ENCODE results near the gene KLHL29. TPM values are rescaled to one million over a fixed set of nuclear protein-coding genes. Genes with fewer than 3 reads are reported as not detected.

KLHL29 gene
- polyA plus RNA-seq, 3 donors, result 0.03 TPM; not detected in 2

DNA sequence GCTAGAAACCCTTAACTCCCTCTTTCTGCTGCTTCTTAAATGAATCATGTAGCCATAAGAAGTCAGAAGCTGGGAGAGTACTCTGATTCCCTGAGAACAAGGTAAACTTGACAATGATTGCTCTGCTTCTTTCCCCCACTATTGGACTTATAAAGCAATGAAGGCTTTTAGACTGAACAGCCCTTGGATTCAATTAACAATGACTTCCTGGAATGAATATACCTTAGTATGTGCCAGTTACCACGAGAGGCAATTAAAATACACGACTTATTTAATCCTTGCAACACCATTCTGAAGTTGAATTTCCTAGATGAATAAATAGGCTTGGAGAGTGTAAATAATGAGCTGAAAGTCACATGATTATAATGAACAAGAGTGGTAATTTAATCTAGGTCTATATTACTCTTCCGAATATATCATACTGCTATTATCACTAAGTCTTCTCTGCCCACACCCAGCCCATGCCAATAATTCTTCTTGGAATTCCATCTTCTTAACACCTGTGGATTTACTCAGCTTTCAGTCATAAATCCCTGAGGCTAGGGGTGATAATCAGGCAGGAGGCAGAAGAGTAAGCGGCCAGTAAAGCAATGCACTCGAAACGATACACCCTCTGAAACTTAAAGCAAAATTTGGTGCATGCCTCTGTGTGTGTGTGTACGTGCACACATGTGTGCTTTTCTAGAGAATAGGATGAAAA is 371.8 kb downstream of the KLHL29 start:
- H3K9me3 ChIP-seq (replicated peaks in 1 of 2; ENCODE audit: control insufficient read depth in 1 of 2, insufficient read depth in 1 of 2, low read length in 2 of 2), result no peaks in the 10 kb centered on the region
- no peaks in the 10 kb centered on the region for H3K79me2 ChIP-seq (ENCODE audit: insufficient read depth, low read length)
- no peak overlapping the region for H2AFZ ChIP-seq (ENCODE audit: insufficient read depth, low read depth, low read length, poor library complexity, severe bottlenecking)
- H3K4me3 Mint-ChIP-seq, result no peak overlapping the region
- H3K9ac ChIP-seq (ENCODE audit: insufficient read depth, low read length, poor library complexity, severe bottlenecking), result no peak overlapping the region
- peaks cover 10% of the 10 kb centered on the region for H3K4me1 Mint-ChIP-seq
- H3K4me3 ChIP-seq (replicated peaks in 1 of 3; ENCODE audit: low read depth in 2 of 3, low read length in 3 of 3), result no peak overlapping the region
- H3K27ac ChIP-seq (ENCODE audit: low read depth in 1 of 2, low read length in 2 of 2), result no peak overlapping the region
- H4K20me1 ChIP-seq (ENCODE audit: insufficient read depth, low read length), result peaks cover 8% of the 10 kb centered on the region
- peaks cover 63 to 78% of the 10 kb centered on the region in 2 donors for H3K36me3 Mint-ChIP-seq
- no CpG with 5 or more reads among the region's 7 CpGs for WGBS (ENCODE audit: insufficient coverage)
- TF ChIP-seq, protein P1, sequence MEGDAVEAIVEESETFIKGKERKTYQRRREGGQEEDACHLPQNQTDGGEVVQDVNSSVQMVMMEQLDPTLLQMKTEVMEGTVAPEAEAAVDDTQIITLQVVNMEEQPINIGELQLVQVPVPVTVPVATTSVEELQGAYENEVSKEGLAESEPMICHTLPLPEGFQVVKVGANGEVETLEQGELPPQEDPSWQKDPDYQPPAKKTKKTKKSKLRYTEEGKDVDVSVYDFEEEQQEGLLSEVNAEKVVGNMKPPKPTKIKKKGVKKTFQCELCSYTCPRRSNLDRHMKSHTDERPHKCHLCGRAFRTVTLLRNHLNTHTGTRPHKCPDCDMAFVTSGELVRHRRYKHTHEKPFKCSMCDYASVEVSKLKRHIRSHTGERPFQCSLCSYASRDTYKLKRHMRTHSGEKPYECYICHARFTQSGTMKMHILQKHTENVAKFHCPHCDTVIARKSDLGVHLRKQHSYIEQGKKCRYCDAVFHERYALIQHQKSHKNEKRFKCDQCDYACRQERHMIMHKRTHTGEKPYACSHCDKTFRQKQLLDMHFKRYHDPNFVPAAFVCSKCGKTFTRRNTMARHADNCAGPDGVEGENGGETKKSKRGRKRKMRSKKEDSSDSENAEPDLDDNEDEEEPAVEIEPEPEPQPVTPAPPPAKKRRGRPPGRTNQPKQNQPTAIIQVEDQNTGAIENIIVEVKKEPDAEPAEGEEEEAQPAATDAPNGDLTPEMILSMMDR (IDR thresholded peaks at IDR 0.05), result no peak
- H3K27me3 Mint-ChIP-seq (ENCODE audit: low read depth in 3 of 3), result no peaks in the 10 kb centered on the region
- no peaks in the 10 kb centered on the region for H3K27me3 ChIP-seq (ENCODE audit: control insufficient read depth in 2 of 2, insufficient read depth in 2 of 2, low read length in 2 of 2)
- H3K4me2 ChIP-seq (replicated peaks; ENCODE audit: extremely low read depth, low read length, poor library complexity, severe bottlenecking), result no peak overlapping the region
- DNase-seq, result no peak
- no peaks in the 10 kb centered on the region for H3K9me3 Mint-ChIP-seq
- intact Hi-C loops (cut with micrococcal nuclease), result no loop called here
- H3K4me1 ChIP-seq (ENCODE audit: control insufficient read depth in 1 of 2, insufficient read depth in 2 of 2, low read length in 2 of 2), result peaks cover 3 to 6% of the 10 kb centered on the region in 2 donors
- peaks cover 54 to 91% of the 10 kb centered on the region in 2 donors for H3K36me3 ChIP-seq (replicated peaks in 1 of 2; ENCODE audit: control insufficient read depth in 1 of 2, insufficient read depth in 2 of 2, low read length in 2 of 2)
- H3K27ac Mint-ChIP-seq, result peak overlapping the region in 2 of 7 donors; percentile 25 to 60

DNA sequence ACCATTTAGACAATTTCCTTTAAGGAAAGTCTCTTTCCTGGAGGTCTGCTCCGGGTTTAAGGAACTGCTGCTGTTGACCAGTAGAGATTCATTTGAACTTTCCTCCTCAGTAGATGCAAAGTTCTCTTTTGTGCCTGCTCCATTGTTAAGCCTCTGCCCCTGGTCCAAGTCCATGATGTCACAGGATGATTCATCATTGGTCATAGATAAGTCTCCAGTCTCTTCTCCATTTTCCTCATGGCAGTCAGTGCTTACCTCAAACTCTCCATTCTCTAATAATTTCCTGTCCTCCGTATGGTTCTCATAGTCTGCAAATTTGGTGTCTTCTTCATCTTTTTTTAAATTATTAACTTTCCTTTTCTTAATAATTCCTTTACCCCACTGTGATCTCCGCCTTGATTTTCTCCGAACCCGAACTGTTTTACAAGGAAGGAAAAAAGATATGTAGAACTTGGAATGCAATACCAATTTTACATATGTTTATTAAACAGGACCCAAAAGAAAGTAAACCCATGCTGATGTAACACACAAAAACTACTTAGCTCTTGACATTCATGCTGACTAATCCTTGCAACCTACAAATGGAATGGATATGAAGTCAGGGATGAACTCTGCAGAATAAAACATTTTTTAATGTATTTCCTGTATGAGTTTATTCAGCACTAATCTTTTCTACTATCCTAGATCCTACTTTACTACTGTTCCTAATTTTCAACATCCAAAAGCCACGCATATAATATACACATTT is 372.9 kb downstream of the KLHL29 start:
- H3K36me3 Mint-ChIP-seq, result peaks cover 60 to 72% of the 10 kb centered on the region in 2 donors
- peak overlapping the region in 6 of 7 donors; percentile 32 to 80 (median 70) for H3K27ac Mint-ChIP-seq
- H3K27me3 Mint-ChIP-seq (ENCODE audit: low read depth in 3 of 3), result no peaks in the 10 kb centered on the region
- Histone ChIP-seq H3K4me3 (replicated peaks in 1 of 3; ENCODE audit: low read depth in 2 of 3, low read length in 3 of 3) (no peak overlapping the region), H4K20me1 (ENCODE audit: insufficient read depth, low read length) (peaks cover 8% of the 10 kb centered on the region), H3K9ac (ENCODE audit: insufficient read depth, low read length, poor library complexity, severe bottlenecking) (no peak overlapping the region), H3K4me1 (ENCODE audit: control insufficient read depth in 1 of 2, insufficient read depth in 2 of 2, low read length in 2 of 2) (peaks cover 4 to 9% of the 10 kb centered on the region in 2 donors), H2AFZ (ENCODE audit: insufficient read depth, low read depth, low read length, poor library complexity, severe bottlenecking) (no peak overlapping the region), H3K27me3 (ENCODE audit: control insufficient read depth in 2 of 2, insufficient read depth in 2 of 2, low read length in 2 of 2) (no peaks in the 10 kb centered on the region), H3K79me2 (ENCODE audit: insufficient read depth, low read length) (no peaks in the 10 kb centered on the region), H3K27ac (ENCODE audit: low read depth in 1 of 2, low read length in 2 of 2) (peak overlapping the region in 1 of 2 donors; percentile 10), H3K36me3 (replicated peaks in 1 of 2; ENCODE audit: control insufficient read depth in 1 of 2, insufficient read depth in 2 of 2, low read length in 2 of 2) (peaks cover 44 to 86% of the 10 kb centered on the region in 2 donors), H3K9me3 (replicated peaks in 1 of 2; ENCODE audit: control insufficient read depth in 1 of 2, insufficient read depth in 1 of 2, low read length in 2 of 2) (no peaks in the 10 kb centered on the region), H3K4me2 (replicated peaks; ENCODE audit: extremely low read depth, low read length, poor library complexity, severe bottlenecking) (no peak overlapping the region)
- peaks cover 13% of the 10 kb centered on the region for H3K4me1 Mint-ChIP-seq
- H3K4me3 Mint-ChIP-seq, result no peak overlapping the region
- intact Hi-C loops (cut with micrococcal nuclease), result no loop called here
- no peaks in the 10 kb centered on the region for H3K9me3 Mint-ChIP-seq
- DNase-seq, result peak; percentile 39 to 79 (median 52)
- TF ChIP-seq, protein P1 (IDR thresholded peaks at IDR 0.05), result no peak
- WGBS (ENCODE audit: insufficient coverage), result 50% methylated on average over 2 of the region's 6 CpGs
